Choroid plexus epithelial cell (primary cell): Measurements from ENCODE around the gene MAP3K5.

ENCODE experiments used
- DNase-seq: peaks from one replicate; pipeline ENCODE4 v3.0.0-alpha.2; 2010; ENCODE audit warnings: low read depth
- H3K4me3 ChIP-seq: 2 replicates; pipeline ENCODE4 v1.5.1; 2011; ENCODE audit warnings: low read depth, mild to moderate bottlenecking, control low read depth, low read length, moderate library complexity
- CTCF ChIP-seq: conservative IDR thresholded peaks from 2 replicates; pipeline ENCODE4 v1.5.1; 2011; ENCODE audit warnings: low read depth, mild to moderate bottlenecking, control low read depth, inconsistent platforms, low read length, moderate library complexity

The MAP3K5 gene

GRCh38 chr6:136732889-136733288 is 59.4 kb downstream of the MAP3K5 start:
- no peak overlapping the region for H3K4me3 ChIP-seq
- no peak for TF ChIP-seq CTCF
- DNase-seq = no peak

GRCh38 chr6:136729832-136730231 is 62.4 kb downstream of the MAP3K5 start:
- no peak for DNase-seq
- H3K4me3 ChIP-seq = no peak overlapping the region
- no peak for TF ChIP-seq CTCF

- no peak overlapping the region for H3K4me3 ChIP-seq
- no peak for DNase-seq
- TF ChIP-seq CTCF = no peak
These were observed 63.2 kb downstream of the MAP3K5 start for GRCh38 chr6:136728976-136729515.

- H3K4me3 ChIP-seq = no peak overlapping the region
- TF ChIP-seq CTCF = no peak
- no peak for DNase-seq
These were observed 64.0 kb downstream of the MAP3K5 start for GRCh38 chr6:136728033-136728939.

- DNase-seq = no peak
- H3K4me3 ChIP-seq = no peak overlapping the region
- TF ChIP-seq CTCF = no peak
These were observed 65.3 kb downstream of the MAP3K5 start for GRCh38 chr6:136726837-136727557.

GRCh38 chr6:136725124-136725523 is 67.2 kb downstream of the MAP3K5 start:
- no peak overlapping the region for H3K4me3 ChIP-seq
- TF ChIP-seq CTCF = no peak
- DNase-seq = no peak
